Skin of body (tissue), 2 donors: Measurements from ENCODE around the gene MAP3K1. TPM values are rescaled to one million over a fixed set of nuclear protein-coding genes. Genes with fewer than 3 reads are reported as not detected.

Source experiments
- DNase-seq: peaks from one replicate; lab custom pipeline; 2025; lab: John Stamatoyannopoulos, UW
- total RNA-seq: library from RNA; depleted of rRNA; stranded (reverse); fragments of >200 nt; gene quantifications from one replicate; pipeline ENCODE4 v1.2.3, GENCODE V29; 2014

The MAP3K1 gene
- total RNA-seq, 1 donor from 2014 or later, result 44.2 TPM

- DNase-seq, result peak; percentile 15
These were observed 85.7 kb downstream of the MAP3K1 start for GRCh38 chr5:56900858-56901578.

GRCh38 chr5:56908942-56909293 lies 93.6 kb downstream of the MAP3K1 start:
- DNase-seq, result peak; percentile 65

- DNase-seq, result peak; percentile 96
These were observed 94.2 kb downstream of the MAP3K1 start, which contains the start of gene SETD9 for GRCh38 chr5:56909294-56910209. Gene SETD9 (plus strand): TSS chr5:56909596. CDS start chr5:56909646, 50 bp downstream.

- peak; percentile 87 for DNase-seq
These were observed 95.0 kb downstream of the MAP3K1 start for GRCh38 chr5:56910210-56910965.

DNA sequence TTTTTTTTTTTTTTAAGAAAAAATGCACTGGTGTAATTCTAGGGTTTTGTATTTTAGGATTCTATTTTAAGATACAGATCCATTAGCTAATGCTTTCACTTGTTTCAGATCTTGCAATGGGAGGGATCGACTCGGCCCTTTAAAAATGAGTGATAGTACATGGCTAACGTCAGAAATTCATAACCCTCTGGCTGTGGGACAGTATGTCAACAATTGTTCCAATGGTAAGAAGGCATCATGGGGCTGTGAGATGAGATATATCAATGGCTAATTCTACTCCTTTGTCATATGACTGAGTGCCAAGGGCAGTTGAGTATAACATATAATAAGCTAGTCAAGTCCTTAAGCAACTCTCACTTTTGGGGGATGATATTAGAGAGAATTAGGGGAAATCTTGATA lies 98.4 kb downstream of the MAP3K1 start:
- no peak for DNase-seq

GRCh38 chr5:56914678-56915077 lies 99.3 kb downstream of the MAP3K1 start:
- no peak for DNase-seq

DNA sequence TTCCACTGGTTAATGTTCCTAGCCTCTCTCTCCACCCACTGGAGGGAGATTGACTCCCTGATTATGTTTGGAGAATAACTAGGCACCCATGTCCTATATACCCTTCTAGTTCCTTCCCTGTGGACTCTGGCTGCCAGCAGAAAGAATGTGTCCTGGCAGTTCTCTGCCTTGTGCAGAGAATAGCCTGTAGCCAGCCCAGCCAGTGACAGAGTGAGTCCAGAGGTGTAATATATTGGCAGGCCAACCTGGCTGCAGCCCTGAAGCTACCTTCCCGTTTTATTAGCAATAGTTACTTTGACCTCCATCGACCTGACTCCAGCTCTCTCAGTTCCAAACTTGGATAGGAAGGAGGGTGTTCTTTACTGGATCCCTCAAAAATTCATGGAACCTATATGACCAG lies 102.2 kb downstream of the MAP3K1 start:
- no peak for DNase-seq

DNA sequence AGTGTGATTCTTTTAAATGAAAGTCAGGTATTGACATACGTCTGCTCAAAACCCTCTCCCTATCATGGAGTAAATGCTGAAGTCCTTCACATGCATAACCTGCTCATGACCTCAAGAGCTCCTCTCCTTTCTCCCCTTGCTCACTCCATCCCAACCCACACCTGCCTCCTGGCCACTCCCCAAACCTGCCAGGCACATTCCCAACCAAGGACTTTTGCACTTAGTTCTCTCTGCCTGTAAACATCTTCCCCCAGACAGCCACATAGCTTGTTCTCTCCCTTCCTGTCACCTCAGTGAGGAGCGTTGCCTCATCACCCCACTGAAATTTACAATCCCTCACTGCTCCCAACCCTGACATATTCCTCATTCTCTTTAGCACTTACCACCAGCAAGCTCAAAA lies 102.7 kb downstream of the MAP3K1 start:
- no peak for DNase-seq

DNA sequence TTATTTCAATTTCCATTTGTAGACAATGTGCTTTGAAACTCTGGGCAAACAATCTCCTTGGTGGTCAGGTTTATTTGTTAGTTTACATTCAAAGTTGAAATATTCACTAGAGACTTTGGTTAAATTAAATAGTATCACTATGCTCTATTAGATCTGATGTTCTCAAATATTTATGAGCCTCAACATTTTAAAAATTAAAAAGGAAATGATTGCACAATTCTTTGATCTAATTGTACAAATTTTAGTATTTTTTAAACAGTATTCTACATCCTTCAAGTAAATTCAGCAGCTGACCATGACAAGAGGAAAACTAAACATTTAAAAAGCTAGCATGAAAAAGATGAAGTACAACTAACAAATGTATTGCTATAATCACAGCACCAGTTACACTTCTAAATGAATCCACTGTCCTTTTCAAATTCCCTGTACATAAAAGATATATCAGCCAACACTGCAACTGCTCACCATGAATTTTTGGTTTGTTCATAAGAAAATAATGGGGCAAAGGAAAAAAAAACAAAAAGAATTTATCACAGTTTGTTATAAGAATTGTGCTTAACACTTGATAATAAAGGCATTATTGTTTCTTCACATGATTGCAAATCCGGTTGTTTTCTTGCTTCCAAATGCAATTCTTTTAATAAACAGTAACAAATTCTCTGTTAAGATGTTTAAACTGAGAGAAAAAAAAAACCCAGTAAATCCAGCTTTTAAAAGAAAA lies 104.8 kb downstream of the MAP3K1 start:
- DNase-seq, result no peak

- DNase-seq, result no peak
These were observed 107.6 kb downstream of the MAP3K1 start for GRCh38 chr5:56922922-56923321.

DNA sequence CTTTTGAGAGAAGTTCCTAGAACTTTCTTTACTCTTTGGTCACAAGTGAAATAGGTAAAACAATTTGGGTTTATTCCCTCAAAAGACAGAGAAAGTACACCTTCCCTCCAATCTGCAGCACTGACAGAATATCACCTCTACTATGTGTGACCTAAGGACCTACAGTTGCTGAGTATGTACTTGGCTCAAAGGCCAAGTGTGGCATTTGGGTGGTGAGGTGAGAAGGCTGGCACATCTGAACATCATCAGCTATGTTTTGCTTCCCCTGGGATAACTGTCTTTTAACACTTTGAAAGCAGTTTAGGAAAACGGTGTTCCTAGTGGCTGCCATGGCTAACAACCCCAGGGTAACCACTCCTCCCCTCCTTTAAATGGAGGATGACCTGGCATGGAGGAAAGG lies 119.0 kb downstream of the MAP3K1 start:
- no peak for DNase-seq

- DNase-seq, result no peak
These were observed 123.5 kb downstream of the MAP3K1 start for GRCh38 chr5:56938858-56939257.

DNA sequence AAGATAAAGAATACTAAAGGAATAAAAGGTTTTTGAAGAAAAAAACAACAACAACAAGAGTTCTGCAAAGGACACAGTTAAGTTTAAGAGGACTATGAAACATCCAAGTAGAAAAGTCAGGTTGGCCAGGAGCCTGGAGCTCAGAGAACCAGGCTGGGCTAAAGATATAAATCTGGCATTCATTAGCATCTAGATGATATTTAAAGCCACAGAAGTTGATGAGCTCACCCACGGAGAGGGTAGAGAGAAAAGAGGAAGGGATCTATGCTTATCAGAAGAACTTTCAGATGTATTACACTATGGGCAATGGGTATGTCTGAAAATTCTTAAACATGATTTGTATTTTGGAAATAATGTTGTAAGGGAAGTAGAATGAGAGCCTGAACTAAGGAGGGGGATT lies 126.6 kb downstream of the MAP3K1 start:
- peak; percentile 27 for DNase-seq

Other genes with a start within 250 kb of the MAP3K1 start
- 7.8 TPM for gene SETD9, start 94.0 kb downstream of the MAP3K1 start, total RNA-seq
- gene MIER3, start 136.6 kb downstream of the MAP3K1 start, total RNA-seq, result 25.5 TPM